Measurements from ENCODE around the gene AUTS2.

AUTS2 gene

GRCh38 chr7:70288781-70289456 lies 690.6 kb downstream of the AUTS2 start:
- FAIRE-seq (peak; percentile 40), DNase-seq (ENCODE audit: insufficient read length, low spot score) (no peak)
- TF ChIP-seq POLR2AphosphoS5 (IDR thresholded peaks at IDR 0.05; ENCODE audit: low read depth, low read length) (no peak), POLR2A (IDR thresholded peaks at IDR 0.05; ENCODE audit: low read depth, low read length) (no peak), SPI1 (IDR thresholded peaks at IDR 0.05; ENCODE audit: low read depth, low read length) (no peak), PAX5 (IDR thresholded peaks at IDR 0.05; ENCODE audit: insufficient read depth, low read length, severe bottlenecking) (no peak), POU2F2 (IDR thresholded peaks at IDR 0.05; ENCODE audit: low read depth, low read length) (no peak), TAF1 (IDR thresholded peaks at IDR 0.05; ENCODE audit: low read depth, low read length) (no peak)

- TF ChIP-seq SPI1 (IDR thresholded peaks at IDR 0.05; ENCODE audit: low read depth, low read length) (no peak), TAF1 (IDR thresholded peaks at IDR 0.05; ENCODE audit: low read depth, low read length) (no peak)
- DNase-seq (ENCODE audit: insufficient read length, low spot score): no peak
- FAIRE-seq: no peak
These were observed 694.4 kb downstream of the AUTS2 start for GRCh38 chr7:70292716-70293115.

- FAIRE-seq (no peak), DNase-seq (ENCODE audit: insufficient read length, low spot score) (no peak)
- TF ChIP-seq PAX5 (IDR thresholded peaks at IDR 0.05; ENCODE audit: insufficient read depth, low read length, severe bottlenecking) (no peak), SPI1 (IDR thresholded peaks at IDR 0.05; ENCODE audit: low read depth, low read length) (no peak), POLR2A (IDR thresholded peaks at IDR 0.05; ENCODE audit: low read depth, low read length) (no peak), POLR2AphosphoS5 (IDR thresholded peaks at IDR 0.05; ENCODE audit: low read depth, low read length) (no peak), POU2F2 (IDR thresholded peaks at IDR 0.05; ENCODE audit: low read depth, low read length) (no peak), TAF1 (IDR thresholded peaks at IDR 0.05; ENCODE audit: low read depth, low read length) (no peak)
These were observed 696.1 kb downstream of the AUTS2 start for GRCh38 chr7:70294211-70294911.

GRCh38 chr7:70298780-70299471 lies 700.7 kb downstream of the AUTS2 start:
- no peak for TF ChIP-seq TAF1 (IDR thresholded peaks at IDR 0.05; ENCODE audit: low read depth, low read length)
- TF ChIP-seq SPI1 (IDR thresholded peaks at IDR 0.05; ENCODE audit: low read depth, low read length): no peak
- TF ChIP-seq POU2F2 (IDR thresholded peaks at IDR 0.05; ENCODE audit: low read depth, low read length): no peak
- TF ChIP-seq PAX5 (IDR thresholded peaks at IDR 0.05; ENCODE audit: insufficient read depth, low read length, severe bottlenecking): no peak
- no peak for TF ChIP-seq POLR2A (IDR thresholded peaks at IDR 0.05; ENCODE audit: low read depth, low read length)
- TF ChIP-seq POLR2AphosphoS5 (IDR thresholded peaks at IDR 0.05; ENCODE audit: low read depth, low read length): no peak
- no peak for DNase-seq (ENCODE audit: insufficient read length, low spot score)
- no peak for FAIRE-seq

GRCh38 chr7:70299472-70299807 lies 701.2 kb downstream of the AUTS2 start:
- TF ChIP-seq TAF1 (IDR thresholded peaks at IDR 0.05; ENCODE audit: low read depth, low read length): no peak
- TF ChIP-seq PAX5 (IDR thresholded peaks at IDR 0.05; ENCODE audit: insufficient read depth, low read length, severe bottlenecking): no peak
- no peak for TF ChIP-seq POU2F2 (IDR thresholded peaks at IDR 0.05; ENCODE audit: low read depth, low read length)
- TF ChIP-seq SPI1 (IDR thresholded peaks at IDR 0.05; ENCODE audit: low read depth, low read length): no peak
- TF ChIP-seq POLR2AphosphoS5 (IDR thresholded peaks at IDR 0.05; ENCODE audit: low read depth, low read length): no peak
- TF ChIP-seq POLR2A (IDR thresholded peaks at IDR 0.05; ENCODE audit: low read depth, low read length): no peak
- FAIRE-seq: peak; percentile 55
- DNase-seq (ENCODE audit: insufficient read length, low spot score): no peak

GRCh38 chr7:70301673-70302185 lies 703.5 kb downstream of the AUTS2 start:
- DNase-seq (ENCODE audit: insufficient read length, low spot score) (no peak), FAIRE-seq (no peak)
- TF ChIP-seq TAF1 (IDR thresholded peaks at IDR 0.05; ENCODE audit: low read depth, low read length): no peak
- TF ChIP-seq POLR2A (IDR thresholded peaks at IDR 0.05; ENCODE audit: low read depth, low read length): no peak
- TF ChIP-seq SPI1 (IDR thresholded peaks at IDR 0.05; ENCODE audit: low read depth, low read length): no peak
- no peak for TF ChIP-seq PAX5 (IDR thresholded peaks at IDR 0.05; ENCODE audit: insufficient read depth, low read length, severe bottlenecking)
- no peak for TF ChIP-seq POLR2AphosphoS5 (IDR thresholded peaks at IDR 0.05; ENCODE audit: low read depth, low read length)
- TF ChIP-seq POU2F2 (IDR thresholded peaks at IDR 0.05; ENCODE audit: low read depth, low read length): no peak

- FAIRE-seq (no peak), DNase-seq (ENCODE audit: insufficient read length, low spot score) (no peak)
- TF ChIP-seq POU2F2 (IDR thresholded peaks at IDR 0.05; ENCODE audit: low read depth, low read length) (no peak), POLR2AphosphoS5 (IDR thresholded peaks at IDR 0.05; ENCODE audit: low read depth, low read length) (no peak), TAF1 (IDR thresholded peaks at IDR 0.05; ENCODE audit: low read depth, low read length) (no peak), POLR2A (IDR thresholded peaks at IDR 0.05; ENCODE audit: low read depth, low read length) (no peak), SPI1 (IDR thresholded peaks at IDR 0.05; ENCODE audit: low read depth, low read length) (no peak), PAX5 (IDR thresholded peaks at IDR 0.05; ENCODE audit: insufficient read depth, low read length, severe bottlenecking) (no peak)
These were observed 705.0 kb downstream of the AUTS2 start for GRCh38 chr7:70303309-70303708.

GRCh38 chr7:70303780-70304179 lies 705.5 kb downstream of the AUTS2 start:
- FAIRE-seq: no peak
- no peak for DNase-seq (ENCODE audit: insufficient read length, low spot score)
- TF ChIP-seq POLR2A (IDR thresholded peaks at IDR 0.05; ENCODE audit: low read depth, low read length) (no peak), POU2F2 (IDR thresholded peaks at IDR 0.05; ENCODE audit: low read depth, low read length) (no peak), POLR2AphosphoS5 (IDR thresholded peaks at IDR 0.05; ENCODE audit: low read depth, low read length) (no peak), PAX5 (IDR thresholded peaks at IDR 0.05; ENCODE audit: insufficient read depth, low read length, severe bottlenecking) (no peak), TAF1 (IDR thresholded peaks at IDR 0.05; ENCODE audit: low read depth, low read length) (no peak)

- TF ChIP-seq POU2F2 (IDR thresholded peaks at IDR 0.05; ENCODE audit: low read depth, low read length): no peak
- TF ChIP-seq POLR2AphosphoS5 (IDR thresholded peaks at IDR 0.05; ENCODE audit: low read depth, low read length): no peak
- TF ChIP-seq PAX5 (IDR thresholded peaks at IDR 0.05; ENCODE audit: insufficient read depth, low read length, severe bottlenecking): no peak
- no peak for TF ChIP-seq POLR2A (IDR thresholded peaks at IDR 0.05; ENCODE audit: low read depth, low read length)
- no peak for TF ChIP-seq TAF1 (IDR thresholded peaks at IDR 0.05; ENCODE audit: low read depth, low read length)
- no peak for TF ChIP-seq SPI1 (IDR thresholded peaks at IDR 0.05; ENCODE audit: low read depth, low read length)
These were observed 707.9 kb downstream of the AUTS2 start for GRCh38 chr7:70306173-70306572.

More at GRCh38 chr7:70306173-70306572, 707.9 kb downstream of the AUTS2 start:
- no peak for DNase-seq (ENCODE audit: insufficient read length, low spot score)
- FAIRE-seq: no peak

All from GM12891 (cell line).